H9 (cell line): ENCODE results near the gene PGM2L1. TPM values are rescaled to one million over a fixed set of nuclear protein-coding genes. Genes with fewer than 3 reads are reported as not detected.

Experiments
- DNase-seq: peaks from one replicate; pipeline ENCODE4 v3.0.0-alpha.2; 2017
- H2AFZ ChIP-seq: one replicate; pipeline ENCODE4 v1.6.1; 2013; ENCODE audit warnings: mild to moderate bottlenecking, low read length, control low read depth, moderate library complexity
- H2AK5ac ChIP-seq: 2 replicates; pipeline ENCODE4 v1.6.1; 2013; ENCODE audit warnings: low read length, control low read depth, mixed read lengths; ENCODE audit not compliant: insufficient read length
- H2BK120ac ChIP-seq: one replicate; pipeline ENCODE4 v1.6.1; 2013; ENCODE audit warnings: low read depth, mild to moderate bottlenecking, low read length, control low read depth, inconsistent platforms; ENCODE audit not compliant: poor library complexity, severe bottlenecking
- H2BK12ac ChIP-seq: 2 replicates; pipeline ENCODE4 v1.6.1; 2013; ENCODE audit warnings: low read length, control low read depth, mixed read lengths, low read depth; ENCODE audit not compliant: insufficient read length
- H2BK15ac ChIP-seq: 2 replicates; pipeline ENCODE4 v1.6.1; 2013; ENCODE audit warnings: low read depth, low read length, control low read depth
- H2BK20ac ChIP-seq: one replicate; pipeline ENCODE4 v1.6.1; 2013; ENCODE audit warnings: low read depth, mild to moderate bottlenecking, low read length, control low read depth, inconsistent platforms; ENCODE audit not compliant: poor library complexity, severe bottlenecking
- H2BK5ac ChIP-seq: 2 replicates; pipeline ENCODE4 v1.6.1; 2013; ENCODE audit warnings: low read length, control low read depth, mixed read lengths; ENCODE audit not compliant: insufficient read length
- H3K14ac ChIP-seq: 2 replicates; pipeline ENCODE4 v1.6.1; 2013; ENCODE audit warnings: low read length, control low read depth; ENCODE audit not compliant: insufficient read depth
- H3K18ac ChIP-seq: 2 replicates; pipeline ENCODE4 v1.6.1; 2013; ENCODE audit warnings: low read depth, mild to moderate bottlenecking, mixed read lengths, low read length, control low read depth; ENCODE audit not compliant: insufficient read length
- H3K23ac ChIP-seq: 2 replicates; pipeline ENCODE4 v1.6.1; 2013; ENCODE audit warnings: low read length, control low read depth, mixed read lengths, low read depth; ENCODE audit not compliant: insufficient read length
- H3K23me2 ChIP-seq: 2 replicates; pipeline ENCODE4 v1.6.1; 2013; ENCODE audit warnings: low read depth, mild to moderate bottlenecking, mixed read lengths, low read length, control low read depth; ENCODE audit not compliant: insufficient read length, poor library complexity, severe bottlenecking
- H3K27ac ChIP-seq: 2 replicates; pipeline ENCODE4 v1.5.1; 2013; ENCODE audit warnings: low read length, control low read depth, mixed read lengths, low read depth; ENCODE audit not compliant: insufficient read length
- H3K27me3 ChIP-seq: 2 replicates; pipeline ENCODE4 v1.6.1; 2013; ENCODE audit warnings: low read length, control low read depth, inconsistent platforms; ENCODE audit not compliant: insufficient read depth
- H3K4ac ChIP-seq: 2 replicates; pipeline ENCODE4 v1.6.1; 2013; ENCODE audit warnings: low read depth, mild to moderate bottlenecking, control low read depth, inconsistent platforms, low read length, moderate library complexity
- H3K4me1 ChIP-seq: 2 replicates; pipeline ENCODE4 v1.6.1; 2013; ENCODE audit warnings: low read length, control low read depth, inconsistent platforms; ENCODE audit not compliant: insufficient read depth
- H3K4me2 ChIP-seq: 2 replicates; pipeline ENCODE4 v1.6.1; 2013; ENCODE audit warnings: low read length, control low read depth, mixed read lengths; ENCODE audit not compliant: insufficient read length, insufficient read depth
- H3K56ac ChIP-seq: 2 replicates; pipeline ENCODE4 v1.6.1; 2013; ENCODE audit warnings: low read depth, mild to moderate bottlenecking, mixed read lengths, low read length, control low read depth; ENCODE audit not compliant: insufficient read length
- H3K79me1 ChIP-seq: 2 replicates; pipeline ENCODE4 v1.6.1; 2013; ENCODE audit warnings: low read depth, mild to moderate bottlenecking, moderate library complexity, low read length, control low read depth, inconsistent platforms; ENCODE audit not compliant: insufficient read depth, poor library complexity, severe bottlenecking
- H3K79me2 ChIP-seq: 2 replicates; pipeline ENCODE4 v1.6.1; 2013; ENCODE audit warnings: low read length, control low read depth, inconsistent platforms; ENCODE audit not compliant: insufficient read depth
- H3K9ac ChIP-seq: 2 replicates; pipeline ENCODE4 v1.6.1; 2013; ENCODE audit warnings: low read length, control low read depth, mixed read lengths; ENCODE audit not compliant: insufficient read length; ENCODE audit errors: extremely low read depth
- H3K9me3 ChIP-seq: one replicate; pipeline ENCODE4 v1.6.1; 2013; ENCODE audit warnings: low read depth, low read length, inconsistent platforms; ENCODE audit not compliant: control insufficient read depth
- H3T11ph ChIP-seq: one replicate; pipeline ENCODE4 v1.6.1; 2013; ENCODE audit warnings: mild to moderate bottlenecking, low read length, control low read depth, inconsistent platforms
- H4K20me1 ChIP-seq: one replicate; pipeline ENCODE4 v1.6.1; 2013; ENCODE audit not compliant: control insufficient read depth, insufficient read length, insufficient read depth
- H4K5ac ChIP-seq: 2 replicates; pipeline ENCODE4 v1.6.1; 2013; ENCODE audit warnings: low read depth, mild to moderate bottlenecking, mixed read lengths, low read length, control low read depth; ENCODE audit not compliant: insufficient read length
- H4K8ac ChIP-seq: replicated peaks from 2 replicates; pipeline ENCODE4 v1.6.1; 2013; ENCODE audit warnings: low read length, control low read depth, mixed read lengths, low read depth; ENCODE audit not compliant: insufficient read length
- H4K91ac ChIP-seq: 2 replicates; pipeline ENCODE4 v1.6.1; 2013; ENCODE audit warnings: low read depth, mild to moderate bottlenecking, moderate library complexity, mixed read lengths, low read length, control low read depth; ENCODE audit not compliant: insufficient read length
- H3K27ac Mint-ChIP-seq, 3 experiments: 2 replicates in 2 of 3; 3 replicates in 1 of 3; pipeline ENCODE4 v1.8.0; 2020 to 2021; ENCODE audit warnings: mixed read lengths in 3 of 3, mild to moderate bottlenecking in 1 of 3, moderate library complexity in 1 of 3
- H3K27me3 Mint-ChIP-seq: 2 replicates; pipeline ENCODE4 v1.8.0; 2021; ENCODE audit warnings: low read depth, mild to moderate bottlenecking, moderate library complexity, mixed read lengths
- H3K36me3 Mint-ChIP-seq, 3 experiments: 2 replicates in 2 of 3; 3 replicates in 1 of 3; pipeline ENCODE4 v1.8.0; 2020 to 2021; ENCODE audit warnings: low read depth in 3 of 3, mixed read lengths in 3 of 3; ENCODE audit not compliant: insufficient read depth in 1 of 3
- H3K4me1 Mint-ChIP-seq, 2 experiments: 2 replicates each; pipeline ENCODE4 v1.8.0; 2020; ENCODE audit warnings: mixed read lengths in 2 of 2
- H3K4me3 Mint-ChIP-seq, 2 experiments: 2 replicates in 1 of 2; 3 replicates in 1 of 2; pipeline ENCODE4 v1.8.0; 2020 to 2021; ENCODE audit warnings: mild to moderate bottlenecking in 2 of 2, mixed read lengths in 2 of 2, moderate library complexity in 1 of 2
- H3K9me3 Mint-ChIP-seq, 2 experiments: 2 replicates in 1 of 2; 3 replicates in 1 of 2; pipeline ENCODE4 v1.8.0; 2020; ENCODE audit warnings: mild to moderate bottlenecking in 2 of 2, mixed read lengths in 2 of 2, moderate library complexity in 1 of 2
- CTCF ChIP-seq: fragments of 200-600 bp; sonication (generic); conservative IDR thresholded peaks from 3 replicates; pipeline ENCODE4 v1.8.0; 2021; ENCODE audit warnings: antibody characterized with exemption, mild to moderate bottlenecking
- WGBS: extraction: QIAGEN DNeasy Blood & Tissue Kit; methylation state at CpG from one replicate; pipeline ENCODE4 v1.1.7; 2013; ENCODE audit warnings: missing lambda C conversion rate, low lambda C conversion rate, mixed read lengths; ENCODE audit not compliant: insufficient read length; ENCODE audit errors: extremely low coverage; 5-methylcytosine and 5-hydroxymethylcytosine counted together
- total RNA-seq: library from RNA; stranded (reverse); gene quantifications from 2 replicates; pipeline ENCODE4 v1.2.1, GENCODE V29; 2021

PGM2L1 gene
- total RNA-seq, 1 experiment from 2014 or later: 16.9 TPM

- H3K18ac ChIP-seq: no peak overlapping the region
- H3K79me1 ChIP-seq: no peaks in the 10 kb centered on the region
- no peak overlapping the region for H2BK5ac ChIP-seq
- no peaks in the 10 kb centered on the region for H3K4me1 ChIP-seq
- H3K23ac ChIP-seq: no peak overlapping the region
- H3K27me3 ChIP-seq: no peaks in the 10 kb centered on the region
- no peak overlapping the region for H3K4me3 Mint-ChIP-seq
- no peaks in the 10 kb centered on the region for H3K9me3 Mint-ChIP-seq
- H3K4me2 ChIP-seq: no peak overlapping the region
- no peak overlapping the region for H3T11ph ChIP-seq
- no peak overlapping the region for H3K14ac ChIP-seq
- no peak overlapping the region for H4K8ac ChIP-seq
- H4K20me1 ChIP-seq: no peaks in the 10 kb centered on the region
- H2BK20ac ChIP-seq: no peak overlapping the region
- no peaks in the 10 kb centered on the region for H3K9me3 ChIP-seq
- no peak overlapping the region for H3K56ac ChIP-seq
- no peak overlapping the region for H2BK12ac ChIP-seq
- H3K9ac ChIP-seq: no peak overlapping the region
- DNase-seq: no peak
- no peak overlapping the region for H2BK120ac ChIP-seq
- TF ChIP-seq CTCF: no peak
- H4K91ac ChIP-seq: no peak overlapping the region
- no peak overlapping the region for H2AK5ac ChIP-seq
- no peak overlapping the region for H3K4ac ChIP-seq
- no peak overlapping the region for H3K27ac Mint-ChIP-seq
- H3K23me2 ChIP-seq: no peaks in the 10 kb centered on the region
- no peak overlapping the region for H3K27ac ChIP-seq
- no peak overlapping the region for H2BK15ac ChIP-seq
- no peak overlapping the region for H2AFZ ChIP-seq
- H3K27me3 Mint-ChIP-seq: no peaks in the 10 kb centered on the region; the same call in 1 of the 2 replicates
- WGBS: no CpG with 5 or more reads among the region's 11 CpGs
- no peaks in the 10 kb centered on the region for H3K79me2 ChIP-seq
- peaks cover 7 to 12% of the 10 kb centered on the region in 2 experiments for H3K4me1 Mint-ChIP-seq
- no peaks in the 10 kb centered on the region for H3K36me3 Mint-ChIP-seq
- no peak overlapping the region for H4K5ac ChIP-seq
Observed at GRCh38 chr11:74412733-74413359, 14.6 kb upstream of the PGM2L1 start.
